ENCODE measurements around the gene AAMP.

GRCh38 chr2:218270721-218271486, 967 bp upstream of the AAMP start:
- no peak for TF ChIP-seq NFRKB (IDR thresholded peaks at IDR 0.05)
- no peak for TF ChIP-seq SP1 (IDR thresholded peaks at IDR 0.05)
- no peak for TF ChIP-seq HDGF (IDR thresholded peaks at IDR 0.05; ENCODE audit: borderline replicate concordance)
- no peak for TF ChIP-seq FOXK2 (IDR thresholded peaks at IDR 0.05)
- TF ChIP-seq ELF4 (IDR thresholded peaks at IDR 0.05) = no peak
- no peak for TF ChIP-seq TARDBP (IDR thresholded peaks at IDR 0.05)

Data from HEK293T (cell line).